NCI-H2227 (cell line): ENCODE data around the gene KLC4.
"Not testable (repeated sequence)": the region's sequence is repeated elsewhere in the genome, so short reads cannot be mapped to it uniquely, and the experiment has no call there.

Experiments used
- DNase-seq: peaks from one replicate; lab custom pipeline; 2025; ENCODE audit not compliant: unreplicated experiment; lab: John Stamatoyannopoulos, UW

The KLC4 gene

DNA sequence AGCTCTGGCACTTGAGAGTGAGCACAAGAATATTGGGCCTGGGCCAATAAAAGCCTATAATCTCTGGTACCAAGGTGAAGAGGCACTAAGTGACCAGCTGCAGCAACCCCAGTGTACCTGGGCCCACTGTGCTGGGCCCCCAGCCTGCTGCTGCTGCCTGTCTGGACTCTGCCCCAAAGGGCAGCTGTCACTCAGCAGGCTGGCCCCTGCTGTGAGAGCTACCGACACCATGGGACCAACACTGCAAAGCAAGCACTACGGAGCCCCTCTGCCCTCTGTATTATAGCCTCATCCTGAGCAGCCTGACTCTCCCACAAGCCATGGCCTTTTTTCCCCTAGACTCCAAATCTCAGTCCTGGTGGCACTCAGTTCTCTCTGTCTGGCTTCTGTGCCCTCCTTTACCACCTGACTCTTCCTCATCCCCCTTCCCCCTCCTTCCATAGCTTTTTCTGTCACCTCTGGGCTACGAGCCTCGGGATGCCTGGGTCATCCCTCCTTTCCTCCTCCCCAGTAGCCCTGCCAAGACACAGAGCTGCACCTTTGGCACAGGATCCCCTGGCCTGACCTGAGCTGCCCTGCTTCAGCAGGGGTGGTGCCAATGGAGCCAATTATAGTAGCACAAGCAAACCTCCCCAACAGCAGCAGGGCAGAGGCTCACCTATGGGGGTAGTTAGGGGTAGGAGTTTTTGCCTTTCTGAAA lies 23.8 kb upstream of the KLC4 start:
- no peak for DNase-seq

DNA sequence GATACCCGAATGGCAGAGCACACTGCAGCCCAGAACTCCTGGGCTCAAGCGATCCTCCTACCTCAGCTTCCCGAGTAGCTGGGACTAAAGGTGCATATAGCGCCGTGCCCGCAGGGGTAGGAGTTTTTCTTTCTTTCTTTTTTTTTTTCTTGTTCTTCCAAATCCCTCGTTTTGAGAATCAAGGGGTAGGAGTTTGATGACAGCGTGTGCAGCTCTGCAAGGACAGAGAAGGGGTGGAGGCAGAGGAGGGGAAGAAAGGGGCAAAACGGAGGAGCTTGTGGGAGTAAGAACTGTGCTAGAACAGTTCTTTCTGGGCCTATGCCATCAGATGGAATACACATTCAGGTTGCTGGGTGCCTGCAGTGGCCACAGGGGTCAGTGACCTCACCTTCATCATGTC lies 22.7 kb upstream of the KLC4 start:
- DNase-seq = no peak

DNA sequence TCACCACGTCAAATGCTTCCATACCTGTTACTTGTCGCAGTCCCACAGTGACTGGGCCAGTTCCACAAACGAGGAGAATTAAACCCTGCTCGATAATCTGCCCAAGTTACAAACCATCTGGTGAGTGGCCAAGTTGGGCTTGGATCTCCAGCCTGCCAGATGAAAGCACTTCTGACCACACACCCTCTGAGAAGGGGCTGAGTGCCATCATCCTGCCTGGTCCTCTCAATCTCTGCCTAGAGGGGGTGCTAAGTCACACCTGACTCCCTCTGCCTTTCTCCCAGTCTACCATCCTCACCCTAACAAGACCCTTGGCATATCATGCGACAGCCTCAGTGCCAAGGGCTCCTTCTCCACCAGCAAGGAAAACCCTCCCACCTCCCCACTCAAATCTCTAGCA lies 22.2 kb upstream of the KLC4 start:
- no peak for DNase-seq

DNA sequence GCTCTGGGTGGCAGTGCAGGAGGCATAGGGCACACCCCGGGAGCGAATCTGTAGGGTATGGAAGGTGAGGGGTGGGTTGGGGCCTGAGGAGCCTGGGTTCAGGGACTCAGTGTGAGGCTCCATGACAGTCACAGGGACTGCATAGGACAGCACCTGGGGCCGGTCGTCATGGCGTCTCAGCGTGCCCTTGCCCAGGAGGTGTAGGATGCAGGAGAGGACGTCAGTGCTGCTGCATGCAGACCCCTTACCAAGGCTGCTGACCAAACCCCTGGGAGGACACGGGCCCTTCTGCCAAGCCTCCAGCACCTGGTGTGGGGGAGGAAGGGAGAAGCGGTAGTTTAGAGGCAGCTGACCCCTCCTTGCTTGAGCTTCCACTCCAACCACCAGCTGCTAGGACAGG lies 21.7 kb upstream of the KLC4 start:
- no peak for DNase-seq

DNA sequence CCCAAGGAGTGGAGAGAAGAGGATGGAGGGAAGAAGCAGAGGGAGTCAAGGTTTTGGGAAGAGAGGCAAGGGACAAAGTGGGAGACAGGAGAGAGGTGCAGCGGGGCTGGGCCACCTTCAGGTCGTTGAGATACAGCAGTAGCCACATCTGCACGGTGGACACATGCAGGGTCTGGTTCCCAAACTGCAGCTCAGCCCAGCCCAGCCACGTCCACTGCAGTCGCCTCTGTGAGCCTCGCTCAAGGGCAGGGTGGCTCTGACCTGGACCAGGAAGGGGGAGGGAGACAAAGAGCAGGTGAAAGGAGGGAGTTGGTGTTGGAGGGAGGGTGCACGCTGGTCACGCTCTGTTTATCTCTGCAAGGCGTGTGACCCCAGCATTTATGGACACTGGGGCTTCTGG lies 20.7 kb upstream of the KLC4 start:
- no peak for DNase-seq

DNA sequence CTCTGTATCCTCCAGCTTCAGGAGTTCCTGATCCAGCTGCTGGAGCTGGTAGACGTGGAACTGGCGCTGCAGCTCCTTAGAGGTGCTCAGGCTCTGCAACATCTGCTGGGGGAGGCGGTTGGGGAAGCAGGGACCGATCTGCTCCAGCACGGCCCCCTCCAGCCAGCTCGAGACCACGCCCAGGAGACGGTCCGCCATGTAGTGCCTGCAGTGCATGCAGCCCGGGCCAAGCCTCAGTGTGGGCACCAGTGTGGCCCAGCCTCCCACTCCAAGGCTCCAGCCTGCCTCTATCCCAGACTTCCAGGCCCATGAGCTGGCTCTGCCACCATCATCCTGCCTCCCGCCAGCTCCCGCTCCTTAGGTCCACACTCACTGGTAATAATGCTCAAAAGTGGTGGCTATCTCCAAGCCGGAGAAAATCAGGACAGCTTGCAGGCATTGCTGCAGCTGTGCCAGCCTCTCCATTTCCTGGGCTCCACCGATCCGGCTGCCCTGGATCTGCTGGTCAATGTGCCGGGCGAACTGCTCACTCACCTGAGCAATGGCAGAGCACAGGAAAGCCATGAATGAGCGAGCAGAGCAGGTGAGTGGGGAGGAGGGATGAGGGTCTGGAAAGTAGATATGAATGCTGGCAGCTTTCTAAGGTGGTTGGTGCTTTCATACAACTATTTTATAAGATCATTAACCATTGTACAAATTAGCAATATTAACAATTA lies 18.7 kb upstream of the KLC4 start:
- no peak for DNase-seq

DNA sequence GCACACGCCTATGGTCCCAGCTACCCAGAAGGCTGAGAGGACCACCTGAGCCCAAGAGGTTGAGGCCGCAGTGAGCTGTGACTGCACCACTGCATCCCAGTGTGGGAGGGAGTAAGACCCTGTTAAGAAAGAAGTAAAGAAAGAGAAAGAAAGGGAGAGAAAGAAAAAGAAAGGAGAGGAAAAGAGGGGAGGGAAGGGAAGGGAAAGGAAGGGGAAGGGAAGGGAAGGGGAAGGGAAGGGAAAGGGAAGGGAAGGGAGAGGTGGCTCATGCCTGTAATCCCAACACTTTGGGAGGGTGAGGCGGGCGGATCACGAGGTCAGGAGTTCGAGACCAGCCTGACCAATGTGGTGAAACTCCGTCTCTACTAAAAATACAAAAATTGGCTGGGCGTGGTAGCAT lies 18.0 kb upstream of the KLC4 start:
- not testable (repeated sequence) for DNase-seq

DNA sequence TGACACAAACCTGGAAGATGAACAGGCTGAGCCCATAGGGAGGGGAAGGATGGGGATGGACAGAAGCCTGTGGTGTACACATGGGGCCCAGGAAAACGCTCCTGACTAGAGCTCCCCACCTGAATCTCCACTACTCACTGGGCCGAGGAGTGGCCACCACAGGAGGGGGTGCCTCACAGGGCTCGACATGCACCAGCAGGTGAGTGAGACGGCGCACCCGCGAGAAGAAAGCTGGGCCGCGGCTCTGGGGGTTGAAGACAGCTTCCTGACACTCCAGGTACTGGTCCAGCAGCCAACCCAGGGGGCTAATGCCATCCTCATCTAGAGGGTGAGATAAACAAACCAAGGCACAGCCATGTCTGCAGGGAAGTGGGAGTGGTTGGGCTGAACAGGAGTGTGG lies 16.1 kb upstream of the KLC4 start:
- DNase-seq = no peak

DNA sequence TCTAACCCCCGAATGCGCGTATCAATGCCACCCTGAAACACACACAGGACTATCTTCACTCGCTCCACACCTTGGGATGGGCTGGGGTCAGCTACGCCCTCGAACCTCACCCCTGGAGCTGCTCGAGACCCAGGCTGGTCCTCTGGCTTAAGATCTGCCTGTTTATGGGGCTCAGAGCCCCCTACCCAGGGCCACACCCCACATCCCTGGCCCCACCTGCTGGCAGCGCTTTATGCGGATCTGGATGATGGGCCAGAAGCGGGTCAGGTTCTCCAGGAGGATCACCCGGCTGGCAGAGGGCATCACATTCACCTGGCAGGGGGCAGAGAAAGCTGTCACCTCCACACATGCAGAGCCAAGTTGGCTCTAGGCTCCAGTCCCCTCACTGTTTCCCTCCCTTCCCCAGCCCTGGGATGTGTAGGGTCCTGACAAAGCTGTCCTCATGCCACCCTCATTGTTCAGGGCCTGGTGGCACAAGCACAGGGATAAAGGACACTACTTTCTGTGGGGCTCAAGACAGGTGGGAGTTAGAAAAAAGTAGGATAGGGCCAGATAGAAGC lies 14.0 kb upstream of the KLC4 start:
- no peak for DNase-seq

DNA sequence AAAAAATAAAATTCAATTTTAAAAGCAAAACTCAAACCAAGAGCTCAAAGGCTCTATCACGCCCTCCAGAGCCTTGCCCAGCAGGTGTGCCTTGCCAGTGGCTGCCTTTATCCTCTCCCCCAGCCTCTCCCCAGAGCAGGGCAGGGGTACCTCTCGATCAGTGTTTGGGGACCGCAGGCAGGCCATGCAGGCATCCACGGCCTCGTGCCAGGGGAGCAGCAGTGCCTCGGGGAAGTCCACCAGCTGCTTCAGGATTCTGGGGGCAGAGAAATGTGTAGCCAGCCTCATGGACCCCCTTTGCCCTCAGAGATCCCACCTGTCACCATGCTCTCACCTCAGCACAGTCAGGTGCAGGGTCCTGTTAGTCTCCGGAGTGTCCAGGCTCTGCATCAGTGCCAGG lies 11.4 kb upstream of the KLC4 start:
- DNase-seq = no peak

DNA sequence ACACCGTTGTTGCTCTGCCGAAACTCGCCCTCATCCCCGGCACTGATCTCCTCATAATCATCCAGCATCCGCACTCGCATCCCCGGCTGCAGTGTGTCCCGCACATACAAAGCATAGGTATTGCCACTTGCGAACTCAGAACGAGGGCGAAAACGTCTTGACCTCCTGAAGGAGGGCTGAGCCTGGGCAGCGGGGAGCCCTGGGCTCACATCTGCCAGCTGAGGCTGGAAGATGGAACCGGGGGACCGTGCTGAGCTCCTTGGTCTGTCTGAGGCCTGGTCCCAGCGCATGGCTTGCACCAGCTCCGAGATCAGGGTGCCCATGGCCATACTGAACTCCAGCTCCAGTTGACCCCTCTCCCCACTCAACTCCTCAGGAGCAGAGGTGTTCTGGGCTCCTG lies 8.4 kb upstream of the KLC4 start:
- DNase-seq = no peak

DNA sequence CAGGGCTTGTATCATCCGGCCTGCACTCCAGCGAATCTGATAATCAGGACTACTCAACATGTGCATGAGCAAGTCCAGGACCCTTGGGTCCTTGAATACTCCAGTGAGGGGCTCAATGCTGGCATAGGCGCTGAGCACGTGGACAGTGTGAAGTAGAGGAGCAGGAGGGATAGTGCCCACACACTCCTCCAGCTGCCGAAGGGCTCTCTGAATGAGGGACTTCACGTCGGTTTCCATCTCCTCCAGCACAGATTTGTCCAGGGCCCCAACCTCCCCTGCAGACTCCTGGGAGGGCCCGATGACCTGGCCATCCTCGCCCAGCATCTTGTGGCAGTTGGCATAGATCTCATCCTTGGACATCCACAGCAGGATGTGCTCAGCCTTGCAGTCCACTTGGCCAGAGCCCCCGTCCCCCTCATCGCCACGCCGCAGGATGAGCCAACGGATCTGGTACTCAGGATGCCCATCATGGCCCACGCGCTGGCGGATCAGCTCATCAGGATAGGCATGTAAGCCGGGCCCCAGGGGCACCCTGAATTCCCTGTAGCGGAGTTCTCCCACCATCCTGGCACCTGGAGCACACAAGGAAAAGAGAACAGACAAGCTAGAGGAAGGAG lies 7.1 kb upstream of the KLC4 start:
- DNase-seq = no peak

DNA sequence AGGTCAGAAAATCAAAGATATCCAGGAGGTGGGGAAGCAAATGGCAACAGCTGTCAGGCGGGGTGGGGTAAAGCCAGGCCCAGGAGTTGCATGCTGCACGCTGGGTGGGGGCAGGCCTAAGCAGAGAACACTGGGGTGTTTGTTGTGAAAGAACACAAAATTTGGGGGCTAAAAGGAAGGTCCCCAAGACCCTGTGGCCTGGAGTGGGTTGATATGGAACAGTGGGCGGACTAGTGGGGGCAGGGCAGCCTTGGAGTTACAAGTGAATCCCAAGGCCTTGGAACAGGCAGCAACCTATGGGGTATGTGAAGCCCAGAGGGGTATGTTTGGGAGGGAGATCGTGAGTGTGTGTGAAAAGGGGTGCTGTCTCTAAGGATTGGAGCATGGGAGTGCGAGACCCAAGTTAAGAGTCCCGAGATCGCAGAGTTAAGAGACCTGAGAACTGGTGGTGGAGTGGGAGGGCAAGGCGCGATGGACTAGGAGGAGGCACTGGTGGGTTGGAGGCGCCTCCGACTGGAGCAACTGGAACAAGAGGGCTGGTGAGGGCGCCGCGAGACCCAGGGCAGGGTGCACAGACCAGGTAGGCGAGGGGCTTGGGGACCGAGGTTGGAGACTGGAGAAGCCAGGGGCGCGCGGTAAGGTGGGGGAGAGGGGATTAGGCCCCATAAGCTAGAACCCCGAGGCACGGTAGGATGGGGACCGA lies 6.4 kb upstream of the KLC4 start:
- DNase-seq = no peak

DNA sequence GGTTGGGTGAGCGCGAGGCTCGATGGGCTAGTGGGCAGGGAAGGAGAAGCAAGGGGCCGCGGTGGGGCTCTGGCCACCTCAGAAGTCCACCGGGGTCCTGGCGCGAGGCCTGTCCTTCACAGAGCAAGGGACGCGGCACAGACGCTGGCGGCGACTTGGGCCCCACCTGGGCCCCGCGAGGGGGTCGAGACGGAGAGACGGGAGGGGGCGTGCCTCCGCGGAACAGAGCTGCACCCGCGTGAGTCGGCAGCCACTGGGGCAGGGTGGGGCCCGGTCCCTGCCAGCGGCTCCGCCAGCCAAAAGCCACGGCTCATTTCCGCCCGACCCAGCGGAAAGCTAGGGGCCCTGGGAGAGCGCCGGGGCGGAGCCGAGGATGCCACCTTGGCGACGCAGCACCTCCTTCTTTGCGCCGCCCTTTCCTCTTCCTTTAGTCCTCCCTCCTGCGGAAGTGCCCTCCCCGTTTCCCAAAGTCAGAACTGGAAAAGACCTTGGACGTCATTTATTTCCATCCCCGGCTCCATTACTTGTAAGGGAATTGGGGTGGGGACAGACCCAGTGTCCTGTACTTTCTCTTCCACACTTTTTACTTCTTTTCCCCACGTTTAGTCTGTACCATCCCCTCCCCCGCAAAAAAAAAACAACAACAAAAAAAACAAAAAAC lies 5.8 kb upstream of the KLC4 start, which contains the start of gene CUL7:
CUL7 (minus strand) TSS at position 307 of the 661 bp plus-strand sequence. CDS start 1,063 bp downstream, outside the sequence.
- DNase-seq = peak; percentile 92

DNA sequence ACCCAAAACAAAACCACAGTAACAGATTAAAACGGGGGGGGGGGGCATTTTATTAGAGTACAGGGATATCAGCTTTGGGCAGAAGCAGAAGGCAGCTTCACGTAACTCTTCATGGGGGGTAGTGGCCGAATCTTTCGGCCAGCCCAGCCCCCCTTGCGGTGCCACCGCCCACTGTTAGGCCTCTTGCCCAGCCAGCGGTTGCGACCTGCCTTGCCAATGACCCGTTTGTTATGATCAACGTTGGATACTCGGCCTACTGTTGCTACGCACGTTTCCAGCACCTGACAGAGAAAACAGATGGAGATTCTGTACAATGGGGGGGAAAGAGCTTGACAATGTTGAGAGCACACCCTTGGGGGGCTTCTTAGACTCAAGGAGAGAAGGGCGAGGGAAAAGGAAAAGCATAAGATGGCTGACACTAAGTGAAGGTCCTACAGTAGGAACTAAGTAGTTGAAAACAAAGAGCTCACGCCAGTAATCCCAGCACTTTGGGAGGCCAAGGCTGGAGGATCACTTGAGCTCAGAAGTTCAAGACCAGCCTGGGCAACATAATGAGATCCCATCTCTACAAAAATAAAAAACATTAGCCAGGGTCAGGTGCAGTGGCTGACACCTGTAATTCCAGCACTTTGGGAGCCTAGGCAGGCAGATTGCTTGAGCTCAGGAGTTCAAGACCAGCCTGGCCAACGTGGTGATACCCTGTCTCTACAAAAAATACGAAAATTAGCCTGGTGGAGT lies 5.1 kb upstream of the KLC4 start:
- DNase-seq = no peak

DNA sequence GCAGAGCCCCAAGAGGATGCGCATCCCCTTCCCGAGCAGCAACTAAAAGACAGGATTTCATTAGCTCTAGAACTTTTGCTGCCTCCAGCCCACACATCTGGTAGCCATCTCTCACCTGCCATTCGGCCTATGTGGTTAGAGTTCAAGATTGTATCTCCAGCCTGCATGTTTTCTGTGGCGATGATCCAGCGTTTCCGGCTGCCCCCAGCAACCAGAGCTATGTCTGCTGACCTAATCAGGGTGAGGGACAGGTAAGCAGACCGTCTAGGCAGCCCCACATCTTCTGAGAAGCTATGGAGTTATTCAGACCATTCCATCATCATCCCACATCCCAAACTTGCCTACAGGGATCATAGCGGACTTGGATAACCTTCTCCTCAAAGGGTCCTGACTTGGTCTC lies 3.5 kb upstream of the KLC4 start:
- DNase-seq = no peak

DNA sequence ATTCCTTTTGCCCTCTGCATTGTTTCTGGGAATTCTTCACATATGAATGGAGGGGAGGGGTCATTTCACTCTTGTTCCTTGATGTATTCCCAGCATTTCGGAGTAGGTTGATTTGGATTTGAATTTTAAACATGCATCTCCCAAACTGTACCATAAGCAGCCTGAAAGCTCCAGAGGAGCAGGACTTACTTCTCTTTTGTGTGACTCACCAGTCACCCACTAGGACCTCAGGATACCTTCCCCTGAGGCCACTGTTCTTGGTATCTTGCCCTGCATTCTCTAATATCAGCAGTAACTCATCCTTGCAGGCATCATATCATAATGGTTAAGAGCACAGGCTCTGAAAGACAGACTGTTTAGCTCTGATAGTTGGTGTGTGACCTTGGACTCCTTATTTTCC lies 900 bp upstream of the KLC4 start:
- no peak for DNase-seq

DNA sequence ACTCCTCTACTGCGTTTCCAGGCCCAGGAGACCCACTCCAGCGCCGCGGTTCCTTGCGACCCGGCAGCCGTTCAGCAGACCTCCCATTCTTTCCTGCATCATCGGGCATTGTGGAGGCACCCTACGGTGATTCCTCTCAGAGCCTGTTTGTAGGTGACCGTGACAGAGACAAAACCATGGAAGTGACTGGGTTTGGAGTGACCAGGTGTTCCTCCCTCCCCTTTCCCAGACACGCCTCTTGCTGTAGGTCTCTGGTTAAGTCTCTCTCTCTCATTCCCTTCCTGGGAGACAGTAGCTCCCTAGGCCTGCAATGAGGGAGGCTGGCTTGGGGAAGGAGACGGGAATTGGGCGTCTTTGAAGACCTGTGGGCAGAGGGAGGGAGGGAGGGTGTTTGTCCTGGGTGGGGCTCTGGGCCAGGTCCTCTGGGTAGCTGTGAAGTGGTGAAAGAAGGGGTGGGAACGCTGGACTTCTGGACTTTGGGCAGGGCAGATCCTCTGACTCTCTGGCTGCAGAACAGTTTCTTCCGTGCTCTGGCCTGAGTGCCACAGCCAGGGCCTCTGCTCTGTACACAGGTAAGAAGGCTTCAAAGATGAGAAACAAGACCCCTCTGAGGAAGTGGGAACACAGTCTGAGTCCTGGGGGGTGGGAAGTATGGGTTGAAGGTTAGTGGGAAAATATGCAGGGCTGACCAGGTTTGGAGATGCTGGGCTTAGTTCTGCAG lies 763 bp downstream of the KLC4 start:
- no peak for DNase-seq

DNA sequence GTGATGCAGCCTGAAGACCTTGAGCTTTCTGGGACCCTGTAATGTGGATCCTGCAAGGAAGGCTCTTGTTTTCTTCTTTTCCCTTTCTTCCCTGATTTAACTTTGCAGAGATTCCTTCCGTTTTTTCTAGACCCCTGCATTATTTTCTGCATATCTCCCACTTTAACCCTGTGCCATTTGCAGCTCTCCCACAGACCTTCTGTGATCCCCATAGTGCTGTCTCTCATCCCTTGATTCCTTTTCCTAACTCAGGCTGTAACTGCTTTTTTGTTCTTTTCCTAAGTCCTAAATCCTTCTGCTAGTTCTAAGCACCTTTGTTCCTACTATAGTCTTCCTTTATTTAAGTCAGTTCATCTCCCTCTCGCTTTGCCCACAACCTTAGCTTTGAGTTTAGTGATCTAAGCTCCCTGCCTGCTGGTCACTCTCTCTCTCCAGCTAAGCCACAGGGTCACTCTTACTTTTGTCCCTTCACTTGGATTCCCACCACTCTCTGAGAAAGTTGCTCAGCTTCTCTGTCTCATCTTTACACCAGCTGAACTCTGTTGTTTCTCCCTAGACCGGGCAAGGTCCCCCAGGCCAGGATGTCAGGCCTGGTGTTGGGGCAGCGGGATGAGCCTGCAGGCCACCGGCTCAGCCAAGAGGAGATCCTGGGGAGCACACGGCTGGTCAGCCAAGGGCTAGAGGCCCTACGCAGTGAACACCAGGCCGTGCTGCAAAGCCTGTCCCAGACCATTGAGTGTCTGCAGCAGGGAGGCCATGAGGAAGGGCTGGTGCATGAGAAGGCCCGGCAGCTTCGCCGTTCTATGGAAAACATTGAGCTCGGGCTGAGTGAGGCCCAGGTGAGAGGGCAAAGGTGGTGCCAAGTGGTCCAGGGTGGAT lies 1.6 kb downstream of the KLC4 start:
- DNase-seq = no peak
